K562 (cell line): ENCODE results near the gene TEX101. TPM values are rescaled to one million over a fixed set of nuclear protein-coding genes. Genes with fewer than 3 reads are reported as not detected.
A peak's percentile ranks its signal among the peaks of the same experiment; 100 is the strongest.

Experiments used
- ATAC-seq: fragments of 200-7000 bp; cut with Tn5 transposase; 3 replicates; pipeline ENCODE4 v1.9.1; 2020; ENCODE audit warnings: moderate library complexity
- BruUV-seq: library from RNA; stranded (reverse); fragments of 400-500 nt; replicated peaks from 2 replicates; lab custom pipeline; 2021; lab: Mats Ljungman, UMichigan
- CTCF ChIA-PET: fragments of 300-600 bp; formaldehyde crosslinking; extraction: SDS; loops from one replicate; lab custom pipeline; 2021; ENCODE audit warnings: low intra/inter-chr PET ratio; lab: Yijun Ruan, JAX
- POLR2A ChIA-PET: fragments of 300-600, 350-650 bp; sonication (Branson Sonifier 250); formaldehyde crosslinking; extraction: SDS; loops from one replicate; lab custom pipeline; 2021; ENCODE audit warnings: antibody characterized with exemption, inconsistent platforms; lab: Yijun Ruan, JAX
- DNase-seq, 4 experiments: peaks; one replicate each; pipeline versions ENCODE4 v3.0.0 to v3.0.0-alpha.2; 2011 to 2018; ENCODE audit warnings: low spot score in 3 of 4, mixed read lengths in 3 of 4; ENCODE audit errors: extremely low read depth in 1 of 4
- FAIRE-seq: peaks from 2 replicates; lab custom pipeline; 2011; peaks lifted over from hg19 to GRCh38; lab: Jason Lieb, UNC
- H2AFZ ChIP-seq: 2 replicates; pipeline ENCODE4 v1.6.0; 2011; ENCODE audit warnings: low read depth, low read length, control low read depth, inconsistent platforms
- H3K27ac ChIP-seq: fragments of 200-600 bp; 3 replicates; pipeline ENCODE4 v1.8.0; 2011; ENCODE audit warnings: low read depth, mild to moderate bottlenecking, control low read depth, inconsistent platforms, low read length, moderate library complexity, mixed read lengths; ENCODE audit errors: extremely low read depth
- H3K27me3 ChIP-seq, 2 experiments: fragments of 300-600 bp in 1 of 2; 2 replicates in 1 of 2; 3 replicates in 1 of 2; pipeline versions ENCODE4 v1.6.0 to v1.8.0; 2011; ENCODE audit warnings: inconsistent platforms in 2 of 2, low read length in 2 of 2, mild to moderate bottlenecking in 1 of 2, mixed read lengths in 1 of 2, moderate library complexity in 1 of 2; ENCODE audit not compliant: control insufficient read depth in 2 of 2, insufficient read depth in 2 of 2
- H3K36me3 ChIP-seq: fragments of 300-600 bp; 3 replicates; pipeline ENCODE4 v1.8.0; 2011; ENCODE audit warnings: mild to moderate bottlenecking, low read length, inconsistent platforms; ENCODE audit not compliant: control insufficient read depth, insufficient read depth
- H3K4me1 ChIP-seq, 2 experiments: fragments of 200-600 bp in 1 of 2; replicated peaks in 1 of 2; 2 replicates in 1 of 2; 3 replicates in 1 of 2; pipeline versions ENCODE4 v1.5.1 to v1.8.0; 2011; ENCODE audit warnings: inconsistent platforms in 2 of 2, low read length in 2 of 2, mild to moderate bottlenecking in 1 of 2, mixed read lengths in 1 of 2, moderate library complexity in 1 of 2; ENCODE audit not compliant: control insufficient read depth in 2 of 2, insufficient read depth in 2 of 2
- H3K4me2 ChIP-seq: 2 replicates; pipeline ENCODE4 v1.6.1; 2011; ENCODE audit warnings: low read length, control low read depth, inconsistent platforms, mixed read lengths; ENCODE audit not compliant: insufficient read depth
- H3K4me3 ChIP-seq: fragments of 200-600 bp; sonication (generic), shearing (Covaris generic); 2 replicates; pipeline ENCODE4 v1.5.1; 2016; ENCODE audit warnings: control low read depth, inconsistent platforms
- H3K79me2 ChIP-seq: fragments of 200-600 bp; 3 replicates; pipeline ENCODE4 v1.8.0; 2011; ENCODE audit warnings: low read length, inconsistent platforms; ENCODE audit not compliant: control insufficient read depth, insufficient read depth
- H3K9ac ChIP-seq, 2 experiments: 2 replicates each; pipeline versions ENCODE4 v1.6.0 to v1.6.1; 2011; ENCODE audit warnings: low read depth in 2 of 2, low read length in 2 of 2, control low read depth in 1 of 2, inconsistent platforms in 1 of 2, mild to moderate bottlenecking in 1 of 2, mixed read lengths in 1 of 2; ENCODE audit not compliant: insufficient read depth in 1 of 2
- H3K9me1 ChIP-seq: one replicate; pipeline ENCODE4 v1.6.0; 2011; ENCODE audit warnings: inconsistent platforms, mild to moderate bottlenecking, low read length, moderate library complexity; ENCODE audit not compliant: control insufficient read depth, insufficient read depth
- H3K9me3 ChIP-seq: replicated peaks from 2 replicates; pipeline ENCODE4 v1.5.1; 2011; ENCODE audit warnings: low read depth, low read length, inconsistent platforms; ENCODE audit not compliant: control insufficient read depth, insufficient read depth
- H4K20me1 ChIP-seq: replicated peaks from 2 replicates; pipeline ENCODE4 v1.6.1; 2011; ENCODE audit warnings: low read length, inconsistent platforms, mixed read lengths; ENCODE audit not compliant: control insufficient read depth, insufficient read depth
- FOXK1 ChIP-seq: sonication (generic); formaldehyde crosslinking; IDR thresholded peaks from 2 replicates; pipeline ENCODE4 v1.8.0; 2022; ENCODE audit warnings: missing genetic modification reagents, mild to moderate bottlenecking, borderline replicate concordance
- HNRNPH1 ChIP-seq: fragments of 200-400 bp; formaldehyde crosslinking; optimal IDR thresholded peaks from 2 replicates; pipeline ENCODE3; 2017; ENCODE audit warnings: low read depth, mild to moderate bottlenecking, low read length, moderate library complexity
- KDM4B ChIP-seq, 2 experiments: fragments of 450-650 bp in 1 of 2; sonication (generic) in 1 of 2; IDR thresholded peaks; 2 replicates each; pipeline ENCODE4 v1.6.1; 2016 to 2017; ENCODE audit warnings: borderline replicate concordance in 2 of 2, antibody characterized with exemption in 1 of 2, low read depth in 1 of 2, mild to moderate bottlenecking in 1 of 2
- L3MBTL2 ChIP-seq: fragments of 450-650 bp; IDR thresholded peaks from 2 replicates; pipeline ENCODE4 v1.6.1; 2016; ENCODE audit warnings: mild to moderate bottlenecking, moderate library complexity
- RB1 ChIP-seq: fragments of 450-650 bp; IDR thresholded peaks from 2 replicates; pipeline ENCODE4 v1.6.1; 2017; ENCODE audit warnings: low read depth, mild to moderate bottlenecking
- RFX1 ChIP-seq: fragments of 450-650 bp; IDR thresholded peaks from 2 replicates; pipeline ENCODE4 v1.6.1; 2016; ENCODE audit warnings: mild to moderate bottlenecking, moderate library complexity
- SFPQ ChIP-seq: fragments of 200-400 bp; formaldehyde crosslinking; IDR thresholded peaks from 2 replicates; pipeline ENCODE4 v1.6.1; 2017; ENCODE audit warnings: mild to moderate bottlenecking, low read depth, low read length, moderate library complexity
- ZFP91 ChIP-seq: sonication (generic); formaldehyde crosslinking; IDR thresholded peaks from 2 replicates; pipeline ENCODE4 v1.8.0; 2022; ENCODE audit warnings: mild to moderate bottlenecking, missing genetic modification reagents
- ZFPM2 ChIP-seq: fragments of 250-450 bp; sonication (Bioruptor Pico); IDR thresholded peaks from 2 replicates; pipeline ENCODE4 v1.5.1; 2022; ENCODE audit warnings: mild to moderate bottlenecking
- ZNF146 ChIP-seq: IDR thresholded peaks from one replicate; pipeline ENCODE4 v1.6.1; 2018; ENCODE audit warnings: missing compliant biosample characterization; ENCODE audit not compliant: unreplicated experiment
- WGBS: fragments of 100-300 bp; shearing (Covaris generic); methylation state at CpG from one replicate; pipeline ENCODE4 v1.1.6; 2016; ENCODE audit warnings: low coverage, mixed read lengths; ENCODE audit not compliant: insufficient coverage; ENCODE audit errors: missing lambda C conversion rate; 5-methylcytosine and 5-hydroxymethylcytosine counted together
- in situ Hi-C: fragments of 300-500 bp; cut with MboI; formaldehyde crosslinking; loops from 4 replicates; pipeline ENCODE4 v1.15.0; 2018; ENCODE audit warnings: inconsistent platforms, mixed read lengths
- intact Hi-C: fragments of 100-400 bp; cut with micrococcal nuclease; formaldehyde crosslinking; loops from 2 replicates; pipeline ENCODE4 v1.14.2; 2022
- polyA plus RNA-seq, 8 experiments: library from polyadenylated mRNA; depleted of rRNA in 4 of 8; stranded (reverse) in 5 of 8; unstranded in 3 of 8; fragments of >200 nt; fragmentation: Nextera tagmentation in 2 of 8; fragmentation: Illumina TruSeq in 1 of 8; extraction: Ambion mirVana in 2 of 8; extraction: Trizol in 1 of 8; gene quantifications; 2 replicates each; pipeline versions ENCODE4 v1.2.1 to v1.2.3, GENCODE V29; 2011 to 2014; ENCODE audit warnings: inconsistent platforms in 1 of 8, missing spikeins in 1 of 8
- total RNA-seq, 7 experiments: library from RNA; depleted of rRNA in 6 of 7; stranded (reverse); fragments of >200 nt in 6 of 7; fragmentation: Illumina TruSeq in 2 of 7; extraction: Trizol in 2 of 7; gene quantifications; 2 replicates each; pipeline versions ENCODE4 v1.2.1 to v1.2.3, GENCODE V29; 2011 to 2021; ENCODE audit warnings: low replicate concordance in 1 of 7

Gene TEX101
- total and polyA plus RNA-seq, 9 of the 15 experiments (the other 6 are each of a cell fraction or from before 2014, with no cell fraction given), result 0.10 to 0.36 (median 0.14) TPM; not detected in 6

- FAIRE-seq (no peak), DNase-seq (no peak), ATAC-seq (no peak)
- in situ Hi-C loops (no loop called here), intact Hi-C loops (no loop called here)
- H3K4me1 ChIP-seq, result peaks cover 0 to 10% of the 10 kb centered on the region in 2 experiments; a peak in 3 of 5 replicates
- no peaks in the 10 kb centered on the region for H3K79me2 ChIP-seq
- ChIA-PET CTCF (interaction anchor here (0.5 kb wide), 1 partner anchor 491 kb away, joined by 4 read pairs; no protein-coding TSS in a partner anchor), POLR2A (no interaction called here)
- H3K4me2 ChIP-seq, result no peak overlapping the region
- peaks cover 15 to 20% of the 10 kb centered on the region in 2 experiments; a peak in 3 of 5 replicates for H3K27me3 ChIP-seq
- whole genome bisulfite sequencing, result 9% methylated on average over 19 of the region's 22 CpGs
- BruUV-seq, result no TSS peak
- peak overlapping the region; percentile 65 for H2AFZ ChIP-seq
- peaks cover 4% of the 10 kb centered on the region for H3K9me1 ChIP-seq
- H3K9me3 ChIP-seq, result no peaks in the 10 kb centered on the region
- no peak overlapping the region; a peak in 1 of 4 replicates for H3K9ac ChIP-seq
- TF ChIP-seq SFPQ (no peak), HNRNPH1 (no peak), RB1 (no peak), L3MBTL2 (0 out of 2 replicates have a peak, but pooled peaks have one; percentile 7), FOXK1 (no peak), RFX1 (peak; percentile 45), ZFP91 (no peak), KDM4B (IDR thresholded peaks at IDR 0.05; ENCODE audit: borderline replicate concordance in 2 of 2, low read depth in 1 of 2) (no peak), ZNF146 (CRISPR knock-in tag) (no peak), ZFPM2 (CRISPR knock-in tag) (no peak)
- no peaks in the 10 kb centered on the region for H3K36me3 ChIP-seq
- H3K4me3 ChIP-seq, result no peak overlapping the region
- no peak overlapping the region for H3K27ac ChIP-seq
- H4K20me1 ChIP-seq, result no peaks in the 10 kb centered on the region
Observed at GRCh38 chr19:43407416-43408005, 7.2 kb upstream of the TEX101 start.
